T-cell (primary cell): ENCODE data around the gene MOGAT1. TPM values are rescaled to one million over a fixed set of nuclear protein-coding genes. Genes with fewer than 3 reads are reported as not detected.
A peak's percentile ranks its signal among the peaks of the same experiment; 100 is the strongest.

Experiments
- ATAC-seq, 4 experiments: fragments of 200-7000 bp in 3 of 4; fragments of 150-1000 bp in 1 of 4; cut with Tn5 transposase; replicated peaks in 1 of 4; 1 replicate in 3 of 4; 2 replicates in 1 of 4; pipeline ENCODE4 v1.10.0; 2021; ENCODE audit warnings: moderate library complexity in 3 of 4, mild to moderate bottlenecking in 2 of 4, moderate number of reproducible peaks in 1 of 4
- CTCF ChIA-PET, 2 donors: fragments of 300-600 bp; sonication (Branson Sonifier 250); formaldehyde crosslinking; loops; one replicate each; lab custom pipeline; 2022; ENCODE audit warnings: antibody characterized with exemption in 2 of 2; lab: Charles Lee
- POLR2A ChIA-PET, 2 donors: fragments of 300-600 bp; sonication (Branson Sonifier 250); formaldehyde crosslinking; loops; one replicate each; lab custom pipeline; 2022; ENCODE audit warnings: antibody characterized with exemption in 2 of 2; lab: Charles Lee
- DNase-seq, 35 experiments: peaks; one replicate each; pipeline versions ENCODE4 v3.0.0 to v3.0.0-alpha.2; 2013 to 2023
- H3K27ac ChIP-seq: one replicate; pipeline ENCODE4 v1.5.1; 2013; ENCODE audit warnings: low read length
- H3K27me3 ChIP-seq, 2 experiments: replicated peaks in 1 of 2; 1 replicate in 1 of 2; 2 replicates in 1 of 2; pipeline versions ENCODE4 v1.6.1 to v1.7.0; 2013; ENCODE audit warnings: low read length in 1 of 2, mixed read lengths in 1 of 2; ENCODE audit not compliant: control insufficient read depth in 2 of 2, insufficient read depth in 2 of 2; ENCODE audit errors: extremely low read depth in 1 of 2
- H3K36me3 ChIP-seq, 2 donors: 1 replicate in 1 of 2; 2 replicates in 1 of 2; pipeline versions ENCODE4 v1.6.1 to v1.7.0; 2013; ENCODE audit warnings: low read length in 1 of 2; ENCODE audit not compliant: control insufficient read depth in 2 of 2, insufficient read depth in 1 of 2; ENCODE audit errors: extremely low read depth in 1 of 2
- H3K4me1 ChIP-seq, 2 experiments: 1 replicate in 1 of 2; 2 replicates in 1 of 2; pipeline versions ENCODE4 v1.6.1 to v1.7.0; 2013; ENCODE audit warnings: low read length in 2 of 2, mixed read lengths in 1 of 2; ENCODE audit not compliant: insufficient read depth in 2 of 2, control insufficient read depth in 1 of 2; ENCODE audit errors: extremely low read depth in 1 of 2
- H3K4me3 ChIP-seq, 2 donors: 1 replicate in 1 of 2; 2 replicates in 1 of 2; pipeline versions ENCODE4 v1.5.1 to v1.7.0; 2013; ENCODE audit warnings: mild to moderate bottlenecking in 2 of 2, low read length in 1 of 2, moderate library complexity in 1 of 2; ENCODE audit not compliant: control insufficient read depth in 1 of 2; ENCODE audit errors: extremely low read depth in 1 of 2
- H3K9me3 ChIP-seq: 2 replicates; pipeline ENCODE4 v1.7.0; 2013
- H3K27ac Mint-ChIP-seq, 2 donors: one replicate each; pipeline ENCODE4 v1.8.0; 2020 to 2021; ENCODE audit warnings: mild to moderate bottlenecking in 2 of 2, mixed read lengths in 2 of 2
- H3K27me3 Mint-ChIP-seq, 2 donors: one replicate each; pipeline ENCODE4 v1.8.0; 2021 to 2022; ENCODE audit warnings: mixed read lengths in 2 of 2
- H3K36me3 Mint-ChIP-seq: one replicate; pipeline ENCODE4 v1.8.0; 2021; ENCODE audit warnings: mixed read lengths
- H3K4me1 Mint-ChIP-seq, 3 donors: one replicate each; pipeline ENCODE4 v1.8.0; 2020 to 2022; ENCODE audit warnings: mixed read lengths in 3 of 3, mild to moderate bottlenecking in 1 of 3
- H3K4me3 Mint-ChIP-seq, 3 donors: one replicate each; pipeline ENCODE4 v1.8.0; 2020 to 2022; ENCODE audit warnings: mild to moderate bottlenecking in 3 of 3, mixed read lengths in 3 of 3, moderate library complexity in 3 of 3
- H3K9me3 Mint-ChIP-seq, 3 donors: one replicate each; pipeline ENCODE4 v1.8.0; 2020 to 2022; ENCODE audit warnings: mixed read lengths in 3 of 3
- WGBS: methylation state at CpG from one replicate; pipeline ENCODE4 v1.1.5; 2013; ENCODE audit warnings: missing lambda C conversion rate; ENCODE audit not compliant: insufficient coverage; 5-methylcytosine and 5-hydroxymethylcytosine counted together
- total RNA-seq, 35 experiments: library from RNA in 6 of 35; stranded (reverse) in 6 of 35; fragments of 120-200 nt in 1 of 35; gene quantifications; one replicate each; pipeline versions ENCODE4 v1.2.1 to v1.2.4 and lab custom pipeline; 2013 to 2026

MOGAT1 gene
- total RNA-seq, 5 donors from 2014 or later (not counting 1 experiment from before 2014, with no cell fraction given): not detected

DNA sequence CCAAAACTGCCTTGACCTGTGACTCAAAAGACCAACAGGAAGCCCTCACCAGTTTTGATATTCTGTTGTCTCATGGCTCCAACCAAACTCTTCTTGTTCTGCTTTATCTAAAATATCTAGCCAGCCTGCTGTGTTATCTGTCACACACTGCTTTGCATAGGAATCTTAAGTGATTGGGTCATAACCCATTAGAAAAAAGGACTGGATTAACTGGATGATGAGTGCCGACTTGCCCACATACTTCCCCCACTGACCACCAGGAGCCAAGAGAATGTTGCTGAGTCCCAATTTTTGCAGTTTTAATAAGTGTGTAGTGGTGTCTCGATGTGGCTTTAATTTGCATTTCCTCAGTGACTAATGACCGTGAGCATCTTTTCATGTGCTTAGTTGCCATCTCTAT lies 6.5 kb downstream of the MOGAT1 start:
- H3K9me3 ChIP-seq: no peaks in the 10 kb centered on the region
- no peak for ATAC-seq
- no CpG with 5 or more reads among the region's 3 CpGs for WGBS
- Mint-ChIP-seq H3K9me3 (no peaks in the 10 kb centered on the region), H3K4me3 (no peak overlapping the region), H3K27me3 (peaks cover 53 to 55% of the 10 kb centered on the region in 2 donors), H3K27ac (no peak overlapping the region), H3K36me3 (no peaks in the 10 kb centered on the region), H3K4me1 (no peaks in the 10 kb centered on the region)
- H3K27ac ChIP-seq: no peak overlapping the region
- peaks cover 3 to 10% of the 10 kb centered on the region in 2 experiments for H3K27me3 ChIP-seq
- no peak overlapping the region for H3K4me3 ChIP-seq
- no peaks in the 10 kb centered on the region for H3K4me1 ChIP-seq
- POLR2A ChIA-PET: no interaction called here
- CTCF ChIA-PET: no interaction called here
- no peaks in the 10 kb centered on the region for H3K36me3 ChIP-seq
- DNase-seq: no peak

DNA sequence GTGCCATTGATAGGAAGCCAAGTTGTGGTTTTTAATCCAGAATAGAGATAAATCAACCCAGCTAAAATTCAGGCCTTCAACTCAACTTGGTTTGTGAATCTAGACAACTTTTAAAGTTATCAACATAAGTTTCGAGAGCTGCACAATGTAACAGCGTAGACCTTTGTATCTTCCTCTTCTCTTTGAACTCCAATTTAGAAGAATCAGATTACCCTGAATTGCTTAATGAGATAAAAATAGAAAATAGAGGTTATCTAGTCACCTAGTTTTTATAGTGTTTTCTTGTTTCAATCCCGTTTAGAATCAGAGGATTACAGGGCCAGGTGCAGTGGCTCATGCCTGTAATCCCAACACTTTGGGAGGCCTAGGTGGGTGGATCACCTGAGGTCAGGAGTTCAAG lies 12.3 kb downstream of the MOGAT1 start:
- Mint-ChIP-seq H3K4me1 (peaks cover 0 to 8% (median 7%) of the 10 kb centered on the region in 3 donors), H3K9me3 (no peaks in the 10 kb centered on the region), H3K4me3 (no peak overlapping the region), H3K27ac (no peak overlapping the region), H3K27me3 (peaks cover 24% of the 10 kb centered on the region in 2 donors), H3K36me3 (no peaks in the 10 kb centered on the region)
- Histone ChIP-seq H3K4me3 (no peak overlapping the region), H3K36me3 (no peaks in the 10 kb centered on the region), H3K4me1 (peaks cover 0 to 8% of the 10 kb centered on the region in 2 experiments), H3K27ac (no peak overlapping the region), H3K27me3 (peaks cover 0 to 8% of the 10 kb centered on the region in 2 experiments), H3K9me3 (no peaks in the 10 kb centered on the region)
- ATAC-seq (no peak), DNase-seq (no peak)
- CTCF ChIA-PET: no interaction called here
- no CpG with 5 or more reads among the region's 3 CpGs for WGBS
- POLR2A ChIA-PET: no interaction called here

DNA sequence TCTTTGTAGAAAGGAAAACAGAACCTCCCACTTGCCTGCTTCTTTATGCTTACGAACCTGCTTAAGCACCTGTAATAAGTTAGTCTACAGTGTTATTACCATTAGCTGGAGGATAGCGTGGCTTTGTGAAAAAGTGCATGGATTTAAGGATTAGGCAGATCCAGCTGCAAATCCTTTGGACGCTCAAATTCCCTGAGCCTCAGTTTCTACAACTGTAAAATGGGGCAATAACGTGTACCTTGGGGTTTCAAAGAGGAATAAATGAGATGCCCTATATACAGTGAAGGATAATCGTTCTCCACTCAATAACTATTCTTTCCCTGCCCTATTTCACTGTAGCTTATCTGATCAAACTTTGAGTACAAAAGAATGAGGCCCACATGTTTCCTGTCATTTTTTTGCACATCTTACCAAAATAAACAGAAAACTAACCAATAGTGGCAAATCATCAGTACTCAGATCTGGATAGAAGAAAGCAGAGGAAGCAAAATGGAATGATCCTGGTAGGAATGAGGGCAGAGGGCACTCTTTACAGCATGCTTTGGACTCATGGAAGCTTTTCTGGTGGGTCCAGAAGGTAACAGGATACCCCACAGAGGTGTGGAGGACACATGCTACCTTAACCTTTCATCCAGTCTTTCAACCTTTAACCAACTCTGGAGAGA lies 14.8 kb downstream of the MOGAT1 start:
- Histone ChIP-seq H3K9me3 (no peaks in the 10 kb centered on the region), H3K4me1 (peaks cover 4 to 8% of the 10 kb centered on the region in 2 experiments), H3K27ac (no peak overlapping the region), H3K36me3 (no peaks in the 10 kb centered on the region), H3K4me3 (no peak overlapping the region), H3K27me3 (peaks cover 0 to 13% of the 10 kb centered on the region in 2 experiments)
- WGBS: 76% methylated on average over 2 of the region's 5 CpGs
- H3K4me3 Mint-ChIP-seq: no peak overlapping the region
- peaks cover 8 to 17% of the 10 kb centered on the region in 2 donors for H3K27me3 Mint-ChIP-seq
- no peak for DNase-seq
- peaks cover 0 to 12% (median 11%) of the 10 kb centered on the region in 3 donors for H3K4me1 Mint-ChIP-seq
- H3K36me3 Mint-ChIP-seq: no peaks in the 10 kb centered on the region
- peak overlapping the region in 1 of 2 donors; percentile 29 for H3K27ac Mint-ChIP-seq
- ChIA-PET POLR2A (no interaction called here), CTCF (interaction anchor here in 1 of 2 donors (0.7 kb wide), 1 partner anchor 1227 kb away, joined by 4 read pairs; no protein-coding TSS in a partner anchor)
- no peak for ATAC-seq
- H3K9me3 Mint-ChIP-seq: no peaks in the 10 kb centered on the region

DNA sequence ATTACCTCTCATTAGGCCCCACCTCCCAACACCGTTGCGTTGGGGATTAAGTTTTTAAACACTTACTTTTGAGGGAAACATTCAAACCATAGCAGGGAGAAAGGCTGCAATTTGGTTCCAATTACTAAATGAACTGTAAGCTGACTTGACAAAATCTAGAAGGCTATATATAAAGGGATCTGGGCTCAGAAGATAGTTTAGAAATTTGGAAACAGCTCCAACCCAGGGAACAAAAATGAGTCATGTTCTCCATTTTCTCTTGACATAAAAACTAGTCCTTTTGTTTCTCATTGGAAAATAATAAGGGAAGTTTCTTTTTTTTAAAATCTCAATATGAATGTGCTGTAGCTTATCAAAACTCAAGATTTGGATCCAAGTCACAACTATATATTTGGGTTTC lies 17.5 kb downstream of the MOGAT1 start:
- DNase-seq (no peak), ATAC-seq (no peak)
- no peaks in the 10 kb centered on the region for H3K9me3 ChIP-seq
- no peak overlapping the region for H3K4me3 Mint-ChIP-seq
- WGBS: no CpG with 5 or more reads among the region's 2 CpGs
- peaks cover 0 to 10% of the 10 kb centered on the region in 2 experiments for H3K27me3 ChIP-seq
- ChIA-PET POLR2A (no interaction called here), CTCF (interaction anchor here in 1 of 2 donors (0.6 kb wide), 1 partner anchor 27 kb away, joined by 4 read pairs; no protein-coding TSS in a partner anchor)
- H3K4me1 Mint-ChIP-seq: peaks cover 0 to 12% (median 11%) of the 10 kb centered on the region in 3 donors
- H3K36me3 Mint-ChIP-seq: no peaks in the 10 kb centered on the region
- no peak overlapping the region for H3K27ac Mint-ChIP-seq
- H3K27me3 Mint-ChIP-seq: peaks cover 0 to 6% of the 10 kb centered on the region in 2 donors
- H3K4me3 ChIP-seq: no peak overlapping the region
- H3K9me3 Mint-ChIP-seq: no peaks in the 10 kb centered on the region
- no peak overlapping the region for H3K27ac ChIP-seq
- H3K36me3 ChIP-seq: no peaks in the 10 kb centered on the region
- H3K4me1 ChIP-seq: peaks cover 4 to 8% of the 10 kb centered on the region in 2 experiments

DNA sequence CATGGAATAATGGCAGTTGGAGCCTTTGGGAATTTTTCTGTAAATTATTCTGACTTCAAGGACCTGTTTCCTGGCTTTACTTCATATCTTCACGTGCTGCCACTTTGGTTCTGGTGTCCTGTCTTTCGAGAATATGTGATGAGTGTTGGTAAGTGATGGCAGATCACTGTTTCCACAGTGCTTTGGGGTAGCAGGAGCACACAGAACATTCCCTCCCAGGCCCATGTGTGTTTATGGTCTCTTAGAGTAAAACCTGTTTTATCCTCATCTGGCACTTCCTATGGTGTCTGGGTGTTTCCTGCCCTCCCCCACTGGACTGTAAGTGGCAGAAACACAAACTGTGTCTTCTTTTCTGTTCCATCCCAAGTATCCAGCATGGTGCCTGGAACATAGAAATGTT lies 17.9 kb downstream of the MOGAT1 start:
- H3K4me1 Mint-ChIP-seq: peaks cover 0 to 12% (median 11%) of the 10 kb centered on the region in 3 donors
- H3K4me3 ChIP-seq: no peak overlapping the region
- H3K4me1 ChIP-seq: peaks cover 4 to 8% of the 10 kb centered on the region in 2 experiments
- H3K9me3 Mint-ChIP-seq: no peaks in the 10 kb centered on the region
- ATAC-seq (no peak), DNase-seq (no peak)
- no peak overlapping the region for H3K27ac Mint-ChIP-seq
- H3K36me3 Mint-ChIP-seq: no peaks in the 10 kb centered on the region
- peaks cover 0 to 6% of the 10 kb centered on the region in 2 donors for H3K27me3 Mint-ChIP-seq
- POLR2A ChIA-PET: no interaction called here
- CTCF ChIA-PET: interaction anchor here in 1 of 2 donors (0.6 kb wide), 1 partner anchor 27 kb away, joined by 4 read pairs; no protein-coding TSS in a partner anchor
- no peak overlapping the region for H3K27ac ChIP-seq
- WGBS: no CpG with 5 or more reads among the region's 2 CpGs
- no peaks in the 10 kb centered on the region for H3K9me3 ChIP-seq
- H3K36me3 ChIP-seq: no peaks in the 10 kb centered on the region
- H3K27me3 ChIP-seq: peaks cover 0 to 10% of the 10 kb centered on the region in 2 experiments
- no peak overlapping the region for H3K4me3 Mint-ChIP-seq

DNA sequence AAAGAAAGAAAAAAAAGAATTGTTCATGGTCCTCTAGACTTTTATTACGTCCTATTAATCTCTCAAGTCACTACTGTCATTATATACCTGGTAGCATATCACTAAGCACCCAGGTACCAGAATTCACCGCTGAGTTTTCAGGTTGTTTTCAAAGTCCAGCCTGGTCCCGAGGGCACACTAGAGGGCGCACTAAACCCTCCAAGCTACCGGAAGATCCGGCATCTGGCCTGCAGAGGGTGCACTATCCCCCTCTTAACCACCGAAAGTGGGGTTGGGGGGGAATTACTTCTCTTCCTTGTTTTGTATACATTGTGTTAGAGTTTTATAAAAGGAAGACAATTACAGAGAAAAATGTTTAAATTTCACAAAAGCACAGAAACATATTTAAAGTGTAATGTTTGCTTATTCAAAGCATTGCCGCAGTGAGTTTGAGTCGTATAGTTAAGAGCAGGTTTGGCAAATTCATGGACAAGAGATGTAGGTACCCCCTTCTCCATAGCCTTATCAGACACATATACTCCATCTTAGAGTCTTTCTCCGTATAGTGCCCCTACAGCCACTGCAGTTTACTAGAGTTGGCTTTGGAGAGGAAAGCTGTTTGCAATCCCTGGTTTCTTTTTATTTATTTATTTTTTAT lies 19.2 kb downstream of the MOGAT1 start:
- Mint-ChIP-seq H3K4me3 (no peak overlapping the region), H3K27me3 (peaks cover 0 to 6% of the 10 kb centered on the region in 2 donors), H3K27ac (no peak overlapping the region), H3K9me3 (no peaks in the 10 kb centered on the region), H3K4me1 (peaks cover 5 to 17% (median 14%) of the 10 kb centered on the region in 3 donors), H3K36me3 (no peaks in the 10 kb centered on the region)
- H3K4me3 ChIP-seq: no peak overlapping the region
- 42% methylated on average over 2 of the region's 10 CpGs for WGBS
- H3K9me3 ChIP-seq: no peaks in the 10 kb centered on the region
- H3K36me3 ChIP-seq: no peaks in the 10 kb centered on the region
- H3K27me3 ChIP-seq: peaks cover 0 to 7% of the 10 kb centered on the region in 2 experiments
- POLR2A ChIA-PET: interaction anchor here in 1 of 2 donors (0.6 kb wide), 1 partner anchor 57 kb away, joined by 5 read pairs; no protein-coding TSS in a partner anchor
- CTCF ChIA-PET: interaction anchor here (0.6 to 1.4 kb wide), 9 partner anchors 7 to 248 kb away, joined by 3 to 10 read pairs (median 3); no protein-coding TSS in a partner anchor
- H3K4me1 ChIP-seq: peaks cover 4 to 8% of the 10 kb centered on the region in 2 experiments
- ATAC-seq (peak; percentile 90 to 100 (median 92)), DNase-seq (peak; percentile 37 to 84 (median 68))
- no peak overlapping the region for H3K27ac ChIP-seq
